Measurements from ENCODE around the gene TSC22D1.

- TF ChIP-seq POLR2A (IDR thresholded peaks at IDR 0.05) (no peak), CTCF (IDR thresholded peaks at IDR 0.05) (no peak), EP300 (IDR thresholded peaks at IDR 0.05) (no peak)
Measured at GRCh38 chr13:44565881-44566280, 10.2 kb downstream of the TSC22D1 start.
